Measurements from ENCODE around the gene PTGES.

- TF ChIP-seq TAF1 (IDR thresholded peaks at IDR 0.05; ENCODE audit: low read depth, low read length) (no peak), POLR2AphosphoS5 (IDR thresholded peaks at IDR 0.05; ENCODE audit: low read depth, low read length) (no peak), POLR2A (IDR thresholded peaks at IDR 0.05; ENCODE audit: low read depth, low read length) (no peak), POU2F2 (IDR thresholded peaks at IDR 0.05; ENCODE audit: low read depth, low read length) (no peak), PAX5 (IDR thresholded peaks at IDR 0.05; ENCODE audit: insufficient read depth, low read length, severe bottlenecking) (no peak), SPI1 (IDR thresholded peaks at IDR 0.05; ENCODE audit: low read depth, low read length) (no peak)
These were observed 55.7 kb downstream of the PTGES start for GRCh38 chr9:129696944-129697655.

Measured in GM12891 (cell line).